ENCODE measurements around the gene AFF1.

Gene AFF1

GRCh38 chr4:87101543-87102199 lies 166.9 kb downstream of the AFF1 start:
- no peak for TF ChIP-seq ZNF274 (IDR thresholded peaks at IDR 0.05; ENCODE audit: low read depth, low read length)
- H3K4me3 ChIP-seq (ENCODE audit: low read length) = no peak overlapping the region

GRCh38 chr4:87103086-87103485 lies 168.3 kb downstream of the AFF1 start:
- TF ChIP-seq ZNF274 (IDR thresholded peaks at IDR 0.05; ENCODE audit: low read depth, low read length) = no peak
- no peak overlapping the region for H3K4me3 ChIP-seq (ENCODE audit: low read length)

GRCh38 chr4:87103691-87104187 lies 168.9 kb downstream of the AFF1 start:
- H3K4me3 ChIP-seq (ENCODE audit: low read length) = no peak overlapping the region
- TF ChIP-seq ZNF274 (IDR thresholded peaks at IDR 0.05; ENCODE audit: low read depth, low read length) = no peak

GRCh38 chr4:87105101-87105845 lies 170.5 kb downstream of the AFF1 start:
- no peak for TF ChIP-seq ZNF274 (IDR thresholded peaks at IDR 0.05; ENCODE audit: low read depth, low read length)
- H3K4me3 ChIP-seq (ENCODE audit: low read length) = no peak overlapping the region

GRCh38 chr4:87108142-87108546 lies 173.3 kb downstream of the AFF1 start:
- no peak for TF ChIP-seq ZNF274 (IDR thresholded peaks at IDR 0.05; ENCODE audit: low read depth, low read length)
- H3K4me3 ChIP-seq (ENCODE audit: low read length) = no peak overlapping the region

- no peak overlapping the region for H3K4me3 ChIP-seq (ENCODE audit: low read length)
- TF ChIP-seq ZNF274 (IDR thresholded peaks at IDR 0.05; ENCODE audit: low read depth, low read length) = no peak
Observed at GRCh38 chr4:87109121-87109520, 174.3 kb downstream of the AFF1 start.

- H3K4me3 ChIP-seq (ENCODE audit: low read length) = no peak overlapping the region
- no peak for TF ChIP-seq ZNF274 (IDR thresholded peaks at IDR 0.05; ENCODE audit: low read depth, low read length)
Observed at GRCh38 chr4:87109945-87110344, 175.1 kb downstream of the AFF1 start.

- no peak for TF ChIP-seq ZNF274 (IDR thresholded peaks at IDR 0.05; ENCODE audit: low read depth, low read length)
- H3K4me3 ChIP-seq (ENCODE audit: low read length) = no peak overlapping the region
Observed at GRCh38 chr4:87112063-87112462, 177.3 kb downstream of the AFF1 start.

GRCh38 chr4:87114245-87115062 lies 179.6 kb downstream of the AFF1 start:
- TF ChIP-seq ZNF274 (IDR thresholded peaks at IDR 0.05; ENCODE audit: low read depth, low read length) = no peak

GRCh38 chr4:87116231-87116630 lies 181.4 kb downstream of the AFF1 start:
- TF ChIP-seq ZNF274 (IDR thresholded peaks at IDR 0.05; ENCODE audit: low read depth, low read length) = no peak
- no peak overlapping the region for H3K4me3 ChIP-seq (ENCODE audit: low read length)

More at GRCh38 chr4:87114245-87115062, 179.6 kb downstream of the AFF1 start:
- no peak overlapping the region for H3K4me3 ChIP-seq (ENCODE audit: low read length)

GRCh38 chr4:87117051-87117731 lies 182.4 kb downstream of the AFF1 start:
- no peak overlapping the region for H3K4me3 ChIP-seq (ENCODE audit: low read length)
- TF ChIP-seq ZNF274 (IDR thresholded peaks at IDR 0.05; ENCODE audit: low read depth, low read length) = no peak

- TF ChIP-seq ZNF274 (IDR thresholded peaks at IDR 0.05; ENCODE audit: low read depth, low read length) = no peak
- no peak overlapping the region for H3K4me3 ChIP-seq (ENCODE audit: low read length)
Observed at GRCh38 chr4:87117732-87118075, 182.9 kb downstream of the AFF1 start.

- no peak for TF ChIP-seq ZNF274 (IDR thresholded peaks at IDR 0.05; ENCODE audit: low read depth, low read length)
- no peak overlapping the region for H3K4me3 ChIP-seq (ENCODE audit: low read length)
Observed at GRCh38 chr4:87118421-87118820, 183.6 kb downstream of the AFF1 start.

- no peak overlapping the region for H3K4me3 ChIP-seq (ENCODE audit: low read length)
- no peak for TF ChIP-seq ZNF274 (IDR thresholded peaks at IDR 0.05; ENCODE audit: low read depth, low read length)
Observed at GRCh38 chr4:87118826-87119225, 184.0 kb downstream of the AFF1 start.
